ENCODE data around the gene ANAPC15. TPM values are rescaled to one million over a fixed set of nuclear protein-coding genes. Genes with fewer than 3 reads are reported as not detected.

The ANAPC15 gene
- total and polyA plus RNA-seq, 9 of the 15 experiments (the other 6 are each of a cell fraction or from before 2014, with no cell fraction given), result 53.0 to 254 (median 75.7) TPM

GRCh38 chr11:72112978-72113808, 698 bp upstream of the ANAPC15 start (continued):
- no peak for TF ChIP-seq KLF10 (CRISPR knock-in tag; IDR thresholded peaks at IDR 0.05)
- TF ChIP-seq ZNF785 (CRISPR knock-in tag; IDR thresholded peaks at IDR 0.05), result no peak
- TF ChIP-seq RFX7 (CRISPR knock-in tag; IDR thresholded peaks at IDR 0.05), result peak; percentile 49; the same call in 1 of the 2 replicates
- TF ChIP-seq SOX6 (IDR thresholded peaks at IDR 0.05), result 0 out of 2 replicates have a peak, but pooled peaks have one; percentile 23
- peak; percentile 87; the same call in 1 of the 2 replicates for TF ChIP-seq NFRKB (IDR thresholded peaks at IDR 0.05; ENCODE audit: low read depth)
- no peak for TF ChIP-seq ZBTB12 (CRISPR knock-in tag; IDR thresholded peaks at IDR 0.05)
- no peak; the same call in 1 of the 2 replicates for TF ChIP-seq CTBP1 (IDR thresholded peaks at IDR 0.05; ENCODE audit: borderline replicate concordance)
- no peak for TF ChIP-seq ZNF830 (CRISPR knock-in tag; IDR thresholded peaks at IDR 0.05)
- TF ChIP-seq MAZ (CRISPR knock-in tag; conservative IDR thresholded peaks at IDR 0.05 in 1 of 2, IDR thresholded peaks at IDR 0.05 in 1 of 2), result no peak
- no peak for TF ChIP-seq IRF9 (tag; IDR thresholded peaks at IDR 0.05)
- no peak for TF ChIP-seq CBX5 (IDR thresholded peaks at IDR 0.05; ENCODE audit: borderline replicate concordance, low read depth)
- no peak for TF ChIP-seq ZNF354B (CRISPR knock-in tag; IDR thresholded peaks at IDR 0.05)
- TF ChIP-seq ILK (tag; IDR thresholded peaks at IDR 0.05; ENCODE audit: borderline replicate concordance, low read depth), result no peak
- no peak for TF ChIP-seq CBFA2T2 (conservative IDR thresholded peaks at IDR 0.05)
- no peak for TF ChIP-seq KLF16 (IDR thresholded peaks at IDR 0.05)
- TF ChIP-seq RNF2 (IDR thresholded peaks at IDR 0.05), result no peak
- TF ChIP-seq ZNF239 (CRISPR knock-in tag; IDR thresholded peaks at IDR 0.05), result no peak
- TF ChIP-seq TARDBP (IDR thresholded peaks at IDR 0.05), result no peak
- no peak for TF ChIP-seq TCF3 (CRISPR knock-in tag; IDR thresholded peaks at IDR 0.05)
- 0 out of 4 replicates have a peak, but pooled peaks of 1 of the 2 experiments have one; percentile 1 for TF ChIP-seq RAD21 (CRISPR knock-in tag; conservative IDR thresholded peaks at IDR 0.05 in 1 of 2, IDR thresholded peaks at IDR 0.05 in 1 of 2)
- no peak for TF ChIP-seq ZNF23 (CRISPR knock-in tag; IDR thresholded peaks at IDR 0.05)
- no peak for TF ChIP-seq PCBP1 (IDR thresholded peaks at IDR 0.05; ENCODE audit: low read depth, low read length, poor library complexity, severe bottlenecking)
- no peak for TF ChIP-seq SFPQ (IDR thresholded peaks at IDR 0.05; ENCODE audit: low read depth, low read length)
- TF ChIP-seq FOS (IDR thresholded peaks at IDR 0.05; ENCODE audit: extremely low read depth, insufficient read length), result no peak
- TF ChIP-seq ZNF699 (CRISPR knock-in tag; IDR thresholded peaks at IDR 0.05; ENCODE audit: insufficient replicate concordance), result no peak
- no peak for TF ChIP-seq NFIX (CRISPR knock-in tag; IDR thresholded peaks at IDR 0.05; ENCODE audit: low read depth)
- no peak for TF ChIP-seq ESRRB (CRISPR knock-in tag; IDR thresholded peaks at IDR 0.05; ENCODE audit: borderline replicate concordance)
